IMR-90 (cell line): Measurements from ENCODE around the gene MSI2. TPM values are rescaled to one million over a fixed set of nuclear protein-coding genes. Genes with fewer than 3 reads are reported as not detected.

Source experiments
- ATAC-seq: fragments of 200-7000 bp; cut with Tn5 transposase; 2 replicates; pipeline ENCODE4 v1.9.1; 2020; ENCODE audit warnings: low read depth, mild to moderate bottlenecking, moderate library complexity
- BruUV-seq: library from RNA; stranded (reverse); fragments of 400-500 nt; replicated peaks from 2 replicates; lab custom pipeline; 2021; lab: Mats Ljungman, UMichigan
- CTCF ChIA-PET: fragments of 300-600 bp; formaldehyde crosslinking; extraction: SDS; loops from one replicate; lab custom pipeline; 2021; ENCODE audit warnings: antibody characterized with exemption; lab: Yijun Ruan, JAX
- POLR2A ChIA-PET: fragments of 300-600 bp; sonication (Branson Sonifier 250); formaldehyde crosslinking; loops from one replicate; lab custom pipeline; 2022; ENCODE audit warnings: antibody characterized with exemption; ENCODE audit not compliant: unreplicated experiment; lab: Charles Lee
- DNase-seq: peaks from one replicate; pipeline ENCODE4 v3.0.0; 2013
- H2AFZ ChIP-seq: replicated peaks from 2 replicates; pipeline ENCODE3; 2013; ENCODE audit warnings: low read length, mild to moderate bottlenecking; ENCODE audit not compliant: poor library complexity
- H2AK5ac ChIP-seq: 2 replicates; pipeline ENCODE4 v1.6.1; 2013; ENCODE audit warnings: low read depth, low read length, inconsistent platforms
- H2AK9ac ChIP-seq: replicated peaks from 2 replicates; pipeline ENCODE3; 2013; ENCODE audit warnings: mild to moderate bottlenecking, low read depth, low read length, moderate library complexity; ENCODE audit not compliant: poor library complexity
- H2BK120ac ChIP-seq: 2 replicates; pipeline ENCODE4 v1.6.1; 2013; ENCODE audit warnings: low read depth, low read length, inconsistent platforms
- H2BK15ac ChIP-seq: 3 replicates; pipeline ENCODE4 v1.6.1; 2013; ENCODE audit warnings: low read depth, low read length, inconsistent platforms
- H2BK20ac ChIP-seq: 2 replicates; pipeline ENCODE4 v1.6.1; 2013; ENCODE audit warnings: low read depth, mild to moderate bottlenecking, inconsistent platforms, low read length, moderate library complexity
- H2BK5ac ChIP-seq: 2 replicates; pipeline ENCODE4 v1.6.1; 2013; ENCODE audit warnings: mild to moderate bottlenecking, low read depth, low read length, inconsistent platforms; ENCODE audit not compliant: poor library complexity, severe bottlenecking
- H3K14ac ChIP-seq: replicated peaks from 2 replicates; pipeline ENCODE4 v1.6.1; 2013; ENCODE audit warnings: low read depth, low read length, inconsistent platforms
- H3K18ac ChIP-seq: 2 replicates; pipeline ENCODE4 v1.6.1; 2013; ENCODE audit warnings: low read depth, low read length, control low read depth
- H3K23ac ChIP-seq: 2 replicates; pipeline ENCODE4 v1.6.1; 2013; ENCODE audit warnings: low read depth, low read length, inconsistent platforms
- H3K27ac ChIP-seq: 2 replicates; pipeline ENCODE4 v1.5.1; 2013; ENCODE audit warnings: mild to moderate bottlenecking, control low read depth, low read length; ENCODE audit not compliant: insufficient read depth
- H3K27me3 ChIP-seq: 2 replicates; pipeline ENCODE4 v1.6.1; 2013; ENCODE audit warnings: low read length; ENCODE audit not compliant: control insufficient read depth, insufficient read depth
- H3K36me3 ChIP-seq: 2 replicates; pipeline ENCODE4 v1.6.1; 2013; ENCODE audit warnings: low read length, mixed read lengths; ENCODE audit not compliant: control insufficient read depth, insufficient read depth
- H3K4ac ChIP-seq: 2 replicates; pipeline ENCODE4 v1.6.1; 2013; ENCODE audit warnings: low read depth, low read length, inconsistent platforms
- H3K4me1 ChIP-seq: 2 replicates; pipeline ENCODE4 v1.6.1; 2013; ENCODE audit warnings: low read length, mixed read lengths; ENCODE audit not compliant: control insufficient read depth, insufficient read depth
- H3K4me2 ChIP-seq: 2 replicates; pipeline ENCODE4 v1.6.1; 2013; ENCODE audit warnings: low read depth, mild to moderate bottlenecking, control low read depth, low read length, moderate library complexity
- H3K4me3 ChIP-seq: 2 replicates; pipeline ENCODE4 v1.5.1; 2013; ENCODE audit warnings: low read depth, mild to moderate bottlenecking, control low read depth, low read length, moderate library complexity; ENCODE audit not compliant: insufficient read depth
- H3K56ac ChIP-seq: 2 replicates; pipeline ENCODE4 v1.6.1; 2013; ENCODE audit warnings: low read length, inconsistent platforms; ENCODE audit not compliant: insufficient read depth; ENCODE audit errors: extremely low read depth
- H3K79me1 ChIP-seq, 2 experiments: 2 replicates each; pipeline ENCODE4 v1.6.1; 2013; ENCODE audit warnings: low read length in 2 of 2, inconsistent platforms in 1 of 2, low read depth in 1 of 2
- H3K9ac ChIP-seq: 2 replicates; pipeline ENCODE4 v1.6.1; 2013; ENCODE audit warnings: low read depth, low read length, control low read depth
- H3K9me1 ChIP-seq: 2 replicates; pipeline ENCODE4 v1.6.1; 2013; ENCODE audit warnings: low read length, inconsistent platforms; ENCODE audit not compliant: insufficient read depth
- H3K9me3 ChIP-seq: 2 replicates; pipeline ENCODE4 v1.6.1; 2013; ENCODE audit warnings: low read length; ENCODE audit not compliant: control insufficient read depth, insufficient read depth
- H4K20me1 ChIP-seq: 2 replicates; pipeline ENCODE4 v1.6.1; 2013; ENCODE audit warnings: low read length, inconsistent platforms; ENCODE audit not compliant: insufficient read depth
- H4K5ac ChIP-seq: 2 replicates; pipeline ENCODE4 v1.6.1; 2013; ENCODE audit warnings: mild to moderate bottlenecking, low read depth, low read length, control low read depth
- H4K8ac ChIP-seq, 2 experiments: 2 replicates each; pipeline ENCODE4 v1.6.1; 2013; ENCODE audit warnings: low read depth in 2 of 2, low read length in 2 of 2, control low read depth in 1 of 2, inconsistent platforms in 1 of 2
- H4K91ac ChIP-seq: 2 replicates; pipeline ENCODE4 v1.6.1; 2013; ENCODE audit warnings: low read depth, low read length, inconsistent platforms; ENCODE audit not compliant: insufficient read depth
- CHD1 ChIP-seq: IDR thresholded peaks from 2 replicates; pipeline ENCODE4 v1.6.1; 2012; ENCODE audit warnings: low read depth, low read length, improper control_type of control experiment
- CTCF ChIP-seq: conservative IDR thresholded peaks from 2 replicates; pipeline ENCODE4 v1.5.1; 2012; ENCODE audit warnings: mild to moderate bottlenecking, low read depth, low read length, improper control_type of control experiment
- MAZ ChIP-seq: IDR thresholded peaks from 2 replicates; pipeline ENCODE4 v1.6.1; 2012; ENCODE audit warnings: low read depth, mild to moderate bottlenecking, low read length, improper control_type of control experiment, moderate library complexity, borderline replicate concordance
- RCOR1 ChIP-seq: IDR thresholded peaks from 2 replicates; pipeline ENCODE4 v1.6.1; 2012; ENCODE audit warnings: mild to moderate bottlenecking, low read length, improper control_type of control experiment; ENCODE audit not compliant: insufficient replicate concordance
- RFX5 ChIP-seq: IDR thresholded peaks from 2 replicates; pipeline ENCODE4 v1.8.0; 2012; ENCODE audit warnings: low read depth, mild to moderate bottlenecking, low read length, moderate library complexity
- WGBS, 2 experiments: methylation state at CpG; one replicate each; pipeline versions ENCODE4 v1.1.5 to v1.1.7; 2013; ENCODE audit warnings: missing lambda C conversion rate in 2 of 2; ENCODE audit not compliant: insufficient read length in 1 of 2; ENCODE audit errors: extremely low coverage in 2 of 2; 5-methylcytosine and 5-hydroxymethylcytosine counted together
- dilution Hi-C: fragments of 300-500 bp; cut with HindIII; formaldehyde crosslinking; loops from one replicate; pipeline ENCODE4 v1.14.3; 2018; ENCODE audit warnings: low sequenced_read_pairs; ENCODE audit not compliant: unreplicated experiment
- in situ Hi-C: fragments of 300-500 bp; cut with MboI; formaldehyde crosslinking; loops from 3 replicates; pipeline ENCODE4 v1.14.3; 2019; ENCODE audit warnings: low sequenced_read_pairs, inconsistent platforms, mixed read lengths
- intact Hi-C: fragments of 100-400 bp; cut with micrococcal nuclease; formaldehyde crosslinking; loops from 2 replicates; pipeline ENCODE4 v1.10.0; 2022
- polyA plus RNA-seq, 3 experiments: library from polyadenylated mRNA; depleted of rRNA; stranded (reverse); fragments of >200 nt; gene quantifications; 2 replicates each; pipeline ENCODE4 v1.2.3, GENCODE V29; 2012; ENCODE audit warnings: low replicate concordance in 1 of 3
- total RNA-seq: library from RNA; depleted of rRNA; stranded (reverse); fragments of >200 nt; gene quantifications from 2 replicates; pipeline ENCODE4 v1.2.3, GENCODE V29; 2012

MSI2 gene
- total and polyA plus RNA-seq, 2 of the 4 experiments (the other 2 are of a cell fraction), result 13.0 to 16.0 TPM

DNA sequence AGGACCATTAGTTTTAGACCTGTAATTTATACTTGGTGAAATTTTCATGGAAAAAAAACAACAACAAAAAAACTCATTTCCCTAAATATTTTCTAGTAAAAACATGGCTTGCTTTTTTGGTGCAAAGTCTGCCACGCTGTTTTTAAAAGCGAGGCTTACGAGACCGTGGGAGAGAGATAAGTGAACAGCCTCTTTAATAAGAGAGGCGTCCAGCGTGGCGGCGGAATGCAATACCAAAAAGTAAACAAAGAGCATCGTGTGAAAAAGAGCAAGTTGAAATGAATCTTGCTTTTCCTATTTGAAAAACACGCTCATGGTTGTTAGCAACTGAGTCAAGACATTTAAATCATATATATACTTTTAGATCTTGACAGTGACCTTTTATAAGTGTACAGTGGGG lies 10.5 kb upstream of the MSI2 start:
- intact Hi-C loops, result no loop called here
- Histone ChIP-seq H3K9ac (no peak overlapping the region), H3K14ac (no peak overlapping the region), H2AK5ac (no peak overlapping the region), H2BK120ac (no peak overlapping the region), H3K4ac (no peak overlapping the region), H4K8ac (no peak overlapping the region), H4K5ac (no peak overlapping the region), H3K9me3 (no peaks in the 10 kb centered on the region; the same call in 1 of the 2 replicates), H2BK15ac (no peak overlapping the region), H3K9me1 (peaks cover 4% of the 10 kb centered on the region; the same call in 1 of the 2 replicates), H2BK5ac (no peak overlapping the region), H2AFZ (no peak overlapping the region), H4K20me1 (no peaks in the 10 kb centered on the region), H3K18ac (no peak overlapping the region), H4K91ac (no peak overlapping the region), H3K4me3 (no peak overlapping the region), H3K27me3 (peaks cover 8% of the 10 kb centered on the region), H2AK9ac (no peak overlapping the region), H3K56ac (no peak overlapping the region), H3K4me2 (no peak overlapping the region), H3K36me3 (no peaks in the 10 kb centered on the region), H3K4me1 (no peaks in the 10 kb centered on the region), H3K27ac (no peak overlapping the region), H3K79me1 (no peaks in the 10 kb centered on the region), H3K23ac (no peak overlapping the region), H2BK20ac (no peak overlapping the region)
- WGBS, 2 experiments, result 55% methylated on average over 4 of the region's 10 CpGs; no CpG with 5 or more reads in 1 of the 2 experiments
- ATAC-seq (no peak), DNase-seq (no peak)
- in situ Hi-C loops, result loop anchor here (10.0 to 25.0 kb wide), 2 partner anchors 339 to 867 kb away; no protein-coding TSS in a partner anchor
- dilution Hi-C loops, result no loop called here
- POLR2A ChIA-PET, result no interaction called here
- BruUV-seq, result no TSS peak
- CTCF ChIA-PET, result no interaction called here
- TF ChIP-seq MAZ, result no peak
- no peak for TF ChIP-seq RCOR1
- no peak for TF ChIP-seq CHD1
- TF ChIP-seq CTCF, result no peak
- TF ChIP-seq RFX5, result no peak
